HG03432 (cell line): ENCODE measurements around the gene MOSMO.
"Not testable (repeated sequence)": the region's sequence is repeated elsewhere in the genome, so short reads cannot be mapped to it uniquely, and the experiment has no call there.

Experiments used
- ATAC-seq: cut with Tn5 transposase; IDR thresholded peaks from one replicate; pipeline ENCODE4 v1.9.1; 2021; ENCODE audit warnings: mild to moderate bottlenecking, moderate library complexity; ENCODE audit not compliant: unreplicated experiment

Gene MOSMO

DNA sequence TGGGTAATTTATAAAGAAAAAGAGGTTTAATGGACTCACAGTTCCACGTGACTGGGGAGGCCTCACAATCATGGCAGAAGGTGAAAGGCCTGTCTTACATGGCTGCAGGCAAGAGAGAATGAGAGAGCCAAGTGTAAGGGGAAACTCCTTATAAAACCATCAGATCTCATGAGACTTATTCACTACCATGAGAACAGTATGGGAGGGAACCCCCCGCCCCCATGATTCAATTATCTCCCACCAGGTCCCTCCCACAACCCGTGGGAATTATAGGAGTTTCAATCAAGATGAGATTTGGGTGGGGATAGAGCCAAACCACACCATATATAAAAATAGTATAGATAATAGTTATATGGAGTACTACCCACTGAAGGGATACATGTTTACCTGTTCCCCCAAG, 36.0 kb downstream of the MOSMO start:
- ATAC-seq = not testable (repeated sequence)

DNA sequence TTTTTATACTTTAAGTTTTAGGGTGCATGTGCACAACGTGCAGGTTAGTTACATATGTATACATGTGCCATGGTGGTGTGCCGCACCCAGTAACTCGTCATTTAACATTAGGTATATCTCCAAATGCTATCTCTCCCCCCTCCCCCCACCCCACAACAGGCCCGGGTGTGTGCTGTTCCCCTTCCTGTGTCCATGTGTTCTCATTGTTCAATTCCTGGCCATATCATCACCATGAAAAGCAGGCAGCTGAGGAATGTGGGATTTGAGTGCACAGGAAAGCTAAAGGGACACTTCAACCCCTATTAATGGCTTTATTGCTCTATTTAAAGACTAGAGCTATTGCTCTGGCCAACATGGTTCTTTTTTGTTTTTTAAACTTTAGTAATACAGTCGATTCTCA, 38.0 kb downstream of the MOSMO start:
- ATAC-seq = not testable (repeated sequence)

DNA sequence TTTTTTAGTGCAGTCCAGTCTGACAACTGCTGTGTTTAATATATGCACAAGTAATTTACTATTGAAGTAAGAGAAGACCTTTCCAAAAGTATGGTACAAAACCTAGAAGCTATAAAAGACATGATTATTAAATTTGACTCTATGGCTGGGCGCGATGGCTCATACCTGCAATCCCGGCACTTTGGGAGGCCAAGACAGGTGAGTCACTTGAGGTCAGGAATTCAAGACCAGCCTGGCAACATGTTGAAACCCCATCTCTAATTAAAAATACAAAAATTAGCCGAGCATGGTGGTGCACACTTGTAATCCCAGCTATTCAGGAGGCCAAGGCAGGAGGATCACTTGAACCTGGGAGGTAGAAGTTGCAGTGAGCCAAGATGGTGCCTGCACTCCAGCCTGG, 43.1 kb downstream of the MOSMO start:
- ATAC-seq = no peak

DNA sequence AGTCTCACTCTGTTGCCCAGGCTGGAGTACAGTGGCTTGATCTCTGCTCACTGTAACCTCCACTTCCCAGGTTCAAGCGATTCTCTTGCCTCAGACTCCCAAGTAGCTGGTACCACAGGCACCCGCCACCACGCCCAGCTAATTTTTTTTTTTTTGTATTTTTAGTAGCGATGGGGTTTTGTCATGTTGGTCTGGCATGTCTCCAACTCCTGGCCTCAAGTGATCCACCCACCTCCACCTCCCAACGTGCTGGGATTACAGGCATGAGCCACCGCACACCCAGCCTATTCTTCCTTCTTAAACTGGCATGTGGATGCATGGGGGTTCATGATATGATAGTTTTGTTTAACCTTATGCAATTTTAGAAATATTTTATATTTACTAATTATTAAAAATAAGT, 45.1 kb downstream of the MOSMO start:
- no peak for ATAC-seq

DNA sequence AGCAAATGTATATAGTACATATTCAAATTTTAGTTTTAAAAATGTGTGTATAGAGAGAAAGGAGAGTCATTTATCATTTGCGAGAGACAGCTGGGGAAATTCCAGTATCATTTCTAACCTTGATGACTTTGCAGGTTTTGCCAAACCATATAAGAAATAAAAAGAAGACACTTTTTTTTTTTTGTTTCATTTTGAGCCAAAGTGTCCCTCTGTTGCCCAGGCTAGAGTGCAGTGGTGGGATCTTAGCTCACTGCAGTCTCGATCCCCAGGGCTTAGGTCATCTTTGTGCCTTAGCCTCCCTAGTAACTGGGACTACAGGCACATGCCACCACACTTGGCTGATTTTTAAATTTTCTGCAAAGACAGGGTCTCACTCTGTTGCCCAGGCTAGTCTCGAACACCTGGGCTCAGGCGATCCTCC, 46.0 kb downstream of the MOSMO start:
- no peak for ATAC-seq

DNA sequence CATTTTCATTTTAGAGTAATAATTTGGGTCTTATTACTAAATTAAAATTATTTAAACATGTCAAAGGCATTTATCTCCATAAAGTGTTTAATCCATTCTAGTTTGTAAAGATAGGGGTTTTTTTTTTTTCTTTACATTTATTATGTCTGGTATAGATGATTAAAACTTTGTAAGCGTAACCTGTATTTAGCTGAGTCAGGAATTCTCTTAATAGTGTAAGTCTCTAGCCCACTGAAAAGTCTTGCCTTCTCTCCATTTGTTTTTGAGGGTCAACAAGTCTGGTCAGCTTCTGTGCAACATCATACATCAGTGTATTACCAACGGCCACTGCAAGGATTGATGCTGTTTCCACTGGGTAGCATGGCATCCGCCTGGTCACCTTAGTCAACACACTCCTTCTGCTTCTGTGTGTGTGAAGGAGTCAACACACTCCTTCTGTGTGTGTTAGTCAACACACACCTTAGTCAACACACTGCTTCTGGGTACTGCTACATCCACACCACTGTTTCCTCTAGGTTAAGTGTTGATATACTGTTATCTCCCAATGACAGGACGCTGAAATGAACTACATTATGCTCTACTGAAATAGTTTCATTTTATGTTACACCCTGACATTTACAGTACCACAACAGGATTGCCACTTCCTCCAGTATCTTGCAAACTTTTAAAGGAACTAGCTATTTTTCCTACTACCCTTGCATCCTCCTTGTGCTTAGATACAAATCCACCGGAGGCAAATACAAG, 47.1 kb downstream of the MOSMO start:
- no peak for ATAC-seq

DNA sequence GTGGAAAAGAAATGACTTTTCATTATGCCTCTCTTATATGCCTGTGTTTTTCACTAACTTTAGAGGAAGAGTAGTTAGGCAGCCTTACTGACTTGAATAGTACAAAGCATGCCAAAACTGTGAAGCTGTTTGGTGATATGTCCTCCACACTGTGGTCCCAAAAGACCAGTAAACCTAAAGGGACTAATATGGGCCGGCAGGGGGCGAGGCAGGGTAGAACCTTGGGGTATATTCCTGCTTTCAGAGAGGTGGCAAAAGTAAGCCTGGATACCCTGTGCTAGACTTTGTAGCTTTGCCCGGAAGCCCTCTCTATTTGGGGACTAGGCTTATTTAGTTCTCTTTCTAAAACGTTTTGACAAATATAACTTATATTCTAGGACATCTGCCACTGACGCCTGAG, 48.0 kb downstream of the MOSMO start:
- no peak for ATAC-seq

DNA sequence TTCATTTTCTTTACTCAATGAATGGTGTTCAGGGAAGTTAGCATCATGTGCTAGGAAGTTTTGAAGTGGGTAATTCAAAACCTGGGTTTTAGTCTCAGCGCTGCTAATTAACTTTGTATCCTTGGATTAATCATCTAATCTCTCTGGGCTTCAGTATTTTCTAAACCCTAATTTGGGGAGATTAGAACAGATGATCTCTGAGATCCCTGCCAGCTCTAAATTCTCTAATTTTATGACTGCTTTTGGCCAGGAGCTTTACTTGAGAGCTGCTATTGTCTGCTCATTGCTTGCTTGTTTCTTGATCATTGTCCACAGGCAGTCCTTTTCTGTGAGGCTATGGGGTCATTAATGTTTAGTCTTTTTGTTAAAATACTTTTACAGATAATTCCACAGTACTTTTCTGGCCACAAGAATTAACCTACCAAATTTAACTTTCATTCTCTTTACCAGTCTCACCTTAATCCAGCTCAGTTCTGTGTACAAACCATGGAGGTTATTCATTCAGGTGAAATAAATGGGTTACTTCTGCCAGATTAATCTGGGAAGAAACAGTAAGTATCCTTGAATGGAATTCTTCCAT, 56.1 kb downstream of the MOSMO start:
- ATAC-seq = no peak

DNA sequence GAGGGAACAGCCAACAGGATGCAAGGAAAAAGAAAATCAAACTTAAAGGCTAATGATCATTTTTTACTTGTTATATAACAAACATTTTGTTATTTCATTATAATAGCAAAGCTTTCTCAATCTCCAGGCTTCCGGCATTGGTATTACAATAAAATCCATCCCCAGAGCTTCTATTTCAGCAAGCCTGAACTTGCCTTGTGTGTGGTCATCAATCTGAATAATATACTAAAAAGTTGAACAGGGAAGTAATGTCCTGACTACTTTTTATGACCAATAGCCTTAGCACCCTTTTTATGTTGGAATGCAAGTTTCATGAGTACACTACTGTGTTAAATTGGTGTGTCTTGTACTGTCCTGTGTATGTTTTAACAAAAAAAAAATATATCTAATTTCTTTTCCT, 57.3 kb downstream of the MOSMO start:
- ATAC-seq = no peak

DNA sequence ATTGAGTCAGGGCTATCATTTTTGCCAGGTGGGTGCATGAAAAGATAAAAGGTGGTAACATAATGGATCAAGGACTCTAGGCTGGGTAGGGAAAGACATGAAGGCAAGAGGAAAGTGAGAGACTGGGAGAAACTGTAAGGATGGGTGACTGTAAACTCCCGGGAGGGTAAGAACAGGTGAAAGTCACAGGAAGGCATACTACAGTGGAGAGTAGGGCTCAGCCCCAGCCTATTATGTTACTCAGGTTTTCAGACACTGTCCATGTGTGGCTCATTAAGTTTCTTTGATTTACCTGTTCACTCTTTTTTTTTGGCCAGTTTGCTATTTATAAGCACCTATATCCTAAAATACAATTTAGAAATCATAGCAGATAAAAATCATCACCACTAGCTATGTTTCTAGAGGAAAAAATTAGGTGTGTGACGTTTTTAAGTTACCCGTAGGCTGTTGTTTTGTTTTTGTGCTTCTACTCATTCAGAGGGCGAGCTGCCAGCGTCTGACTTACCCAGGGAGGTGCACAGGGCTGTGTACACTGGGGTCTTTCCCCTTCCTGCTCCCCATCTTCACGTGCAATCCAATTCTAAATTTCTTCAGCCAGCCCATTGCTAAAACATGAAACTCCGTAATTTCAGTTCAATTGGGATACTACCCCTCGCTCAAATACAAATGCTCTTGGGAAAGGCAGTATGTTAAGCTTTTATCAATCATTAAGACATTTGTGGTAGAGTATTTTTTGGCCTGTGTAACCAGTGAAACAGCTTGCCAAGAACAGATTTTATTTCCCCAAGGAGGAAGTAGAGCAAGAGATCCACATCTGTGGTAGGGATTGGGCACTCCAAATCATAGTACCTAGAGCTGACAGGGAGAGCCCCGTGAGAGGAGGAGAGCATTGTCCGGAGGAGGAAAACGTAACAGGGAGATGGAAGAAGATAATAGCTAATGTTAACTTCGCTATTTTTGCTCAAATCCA, 62.7 kb downstream of the MOSMO start:
- no peak for ATAC-seq

DNA sequence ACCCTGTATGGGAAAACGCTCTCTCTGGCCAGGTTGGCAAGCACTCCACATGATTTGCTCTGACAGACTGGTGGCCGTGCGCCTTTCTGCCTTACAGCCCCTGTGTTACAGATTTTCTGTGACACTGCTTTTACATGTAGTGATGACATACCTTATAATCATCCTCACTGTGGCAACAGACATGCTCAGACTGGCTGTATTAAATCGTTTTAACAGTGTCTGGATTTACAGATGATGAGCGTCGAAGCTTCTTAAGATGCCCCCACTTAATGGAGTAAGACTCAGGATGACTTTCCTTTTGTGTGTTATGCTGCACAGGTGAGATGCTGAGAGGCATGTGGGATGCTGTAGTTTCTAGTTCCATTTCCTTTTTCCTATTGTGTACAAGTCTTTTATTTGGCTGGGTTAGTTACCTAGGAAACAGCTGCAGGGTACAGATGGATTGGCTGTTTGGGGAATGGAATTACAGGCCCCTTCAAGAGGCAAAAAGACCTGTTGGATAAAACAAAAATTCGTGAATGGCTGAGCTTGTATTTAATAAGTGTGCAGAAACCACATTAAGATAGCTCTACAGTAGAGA, 63.5 kb downstream of the MOSMO start:
- no peak for ATAC-seq

DNA sequence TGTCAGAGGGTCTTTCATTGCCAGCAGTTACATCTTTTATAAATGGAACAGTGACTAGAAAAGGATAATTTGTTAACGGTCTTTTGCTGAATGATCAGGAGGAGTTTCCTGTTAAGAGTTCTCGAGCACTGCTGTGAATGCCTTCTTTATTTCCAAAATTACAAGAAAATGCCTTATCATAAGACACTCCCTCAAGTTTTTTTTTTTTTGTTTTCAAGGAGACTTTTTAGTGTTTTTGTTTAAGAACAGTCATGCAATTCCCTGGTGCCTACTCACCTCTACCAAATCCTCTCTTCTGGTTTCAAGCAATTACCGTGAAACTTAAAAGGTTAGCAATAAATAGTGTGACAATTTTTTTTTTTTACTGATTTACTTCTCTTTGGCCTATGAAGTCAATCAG, 65.4 kb downstream of the MOSMO start:
- ATAC-seq = no peak

DNA sequence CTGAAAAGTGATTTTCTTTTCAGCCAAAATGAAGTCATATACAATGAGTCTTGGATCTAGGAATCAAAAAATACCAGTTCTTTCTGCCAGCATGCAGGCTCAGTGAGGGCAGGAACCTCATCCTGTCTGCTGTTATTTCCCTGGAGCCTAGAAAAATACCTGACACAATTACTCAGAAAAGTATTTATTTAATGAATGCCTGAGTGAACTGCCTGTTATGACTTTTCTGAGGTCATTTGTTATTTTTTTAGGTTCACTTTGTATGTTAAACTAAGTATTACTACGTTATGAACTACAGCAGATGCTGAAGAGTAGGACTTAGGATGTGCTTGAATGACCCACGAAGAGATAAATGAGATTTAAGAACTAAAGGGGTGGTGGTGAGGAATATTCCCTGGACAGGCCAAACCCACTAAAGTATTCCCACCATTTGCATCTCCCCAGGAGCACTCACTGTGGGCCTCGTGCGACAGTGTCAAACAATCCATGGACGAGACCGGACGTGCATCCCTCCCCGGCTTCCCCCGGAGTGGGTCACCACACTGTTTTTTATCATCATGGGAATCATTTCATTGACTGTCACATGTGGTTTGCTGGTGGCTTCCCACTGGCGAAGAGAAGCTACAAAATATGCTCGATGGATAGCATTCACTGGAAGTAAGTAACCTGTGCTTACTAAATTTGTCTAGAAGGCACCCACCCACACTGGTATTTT, 67.3 kb downstream of the MOSMO start:
- no peak for ATAC-seq

DNA sequence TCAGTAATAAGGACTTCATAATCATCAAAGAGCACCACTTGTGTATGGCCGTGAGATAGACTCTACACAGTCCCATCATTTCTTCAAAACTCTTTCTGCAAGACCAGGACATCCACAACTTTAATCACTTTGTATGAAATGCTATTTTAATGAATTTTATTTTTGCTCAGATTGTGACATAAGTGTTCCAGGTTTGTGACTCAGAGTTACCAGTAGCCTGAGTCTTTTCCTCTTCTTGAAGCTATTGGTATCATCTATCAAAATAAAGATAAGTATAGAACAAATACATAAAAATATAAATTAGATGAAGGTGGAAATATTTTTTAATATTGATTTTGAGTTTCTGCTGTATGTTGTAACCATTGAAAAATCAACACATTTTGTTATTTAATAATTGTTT, 67.9 kb downstream of the MOSMO start:
- ATAC-seq = no peak

DNA sequence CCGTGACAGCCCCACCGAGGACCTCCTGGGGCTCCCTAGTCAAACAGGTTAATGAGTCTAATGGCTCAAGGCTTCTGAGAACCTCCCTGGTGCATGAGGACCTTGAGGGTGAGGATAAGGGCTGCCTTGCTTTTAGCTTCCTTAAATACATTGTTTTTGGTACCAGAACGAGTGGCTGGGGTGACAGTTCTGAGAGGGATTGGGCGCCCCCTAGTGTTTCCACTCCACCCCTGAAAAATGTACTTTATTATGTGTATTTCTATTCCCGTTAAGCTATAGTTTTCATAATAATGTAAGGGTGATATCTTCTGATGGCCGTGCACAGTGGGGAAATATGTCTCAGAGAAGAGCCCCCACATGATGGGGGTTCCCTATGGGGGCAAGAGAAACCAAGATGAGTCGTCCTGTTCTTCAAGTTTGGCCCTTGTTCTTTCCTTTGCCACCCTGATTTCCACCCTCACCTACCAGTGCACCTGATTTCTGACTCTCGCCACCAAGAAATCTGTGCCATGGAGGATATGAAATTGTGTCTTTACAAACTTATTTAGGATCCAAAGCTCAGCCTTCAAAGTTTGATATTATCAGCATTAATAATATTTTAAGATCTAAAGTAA, 69.9 kb downstream of the MOSMO start:
- no peak for ATAC-seq

DNA sequence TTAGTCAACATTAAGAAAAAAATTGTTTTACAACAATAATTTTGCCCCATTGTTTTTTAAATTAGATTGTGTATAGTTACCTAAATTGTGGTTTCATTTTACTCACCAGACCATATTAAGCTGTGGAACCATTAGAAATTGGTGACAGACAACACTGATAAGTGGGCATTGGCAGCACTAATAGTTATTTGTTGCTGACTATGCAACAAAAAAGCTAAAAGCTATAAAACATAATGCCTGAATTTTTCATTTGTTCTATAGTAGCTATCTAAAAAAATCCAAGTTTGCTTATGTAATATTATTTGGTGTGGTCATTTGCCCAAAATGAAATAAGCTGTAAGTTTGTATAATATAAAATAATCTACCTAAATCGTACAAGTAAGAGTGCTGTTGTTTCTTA, 70.7 kb downstream of the MOSMO start:
- no peak for ATAC-seq

DNA sequence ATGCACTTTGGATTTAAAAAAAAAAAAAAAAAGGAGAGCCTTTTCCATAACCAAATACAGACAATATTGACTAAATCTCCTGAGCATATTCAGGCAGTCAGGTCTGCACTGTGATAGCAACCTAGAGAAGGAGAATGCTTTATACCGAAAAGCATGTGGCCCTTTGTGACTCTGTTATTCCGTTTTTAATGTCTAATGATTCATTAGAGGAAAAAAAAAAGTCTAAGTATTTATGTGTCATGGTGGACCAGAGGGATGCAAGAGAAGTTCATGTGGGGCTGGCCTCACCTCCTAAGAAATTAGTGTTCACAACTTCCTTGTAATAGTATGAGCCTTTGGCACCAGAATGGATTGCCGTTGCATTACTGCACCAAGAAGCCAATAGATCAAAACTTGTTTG, 73.1 kb downstream of the MOSMO start:
- no peak for ATAC-seq

DNA sequence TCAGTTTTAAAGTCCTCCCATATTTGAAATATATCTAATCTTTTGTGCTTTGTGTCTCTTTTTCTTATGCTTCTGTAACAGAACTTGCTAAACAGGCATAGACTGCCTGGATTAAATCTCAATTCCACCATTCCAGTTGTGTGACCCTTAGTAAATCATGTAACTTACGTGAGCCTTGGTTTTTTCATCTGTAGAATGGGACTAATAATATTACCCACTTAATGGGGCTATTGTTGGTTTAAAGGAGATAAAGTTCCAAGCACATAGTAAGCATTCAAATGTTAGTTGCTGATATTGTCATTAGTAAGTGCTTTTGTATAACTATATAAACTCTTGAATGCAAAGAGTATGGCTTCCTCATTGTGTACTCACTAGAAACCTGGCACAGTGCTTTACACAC, 78.5 kb downstream of the MOSMO start:
- no peak for ATAC-seq

DNA sequence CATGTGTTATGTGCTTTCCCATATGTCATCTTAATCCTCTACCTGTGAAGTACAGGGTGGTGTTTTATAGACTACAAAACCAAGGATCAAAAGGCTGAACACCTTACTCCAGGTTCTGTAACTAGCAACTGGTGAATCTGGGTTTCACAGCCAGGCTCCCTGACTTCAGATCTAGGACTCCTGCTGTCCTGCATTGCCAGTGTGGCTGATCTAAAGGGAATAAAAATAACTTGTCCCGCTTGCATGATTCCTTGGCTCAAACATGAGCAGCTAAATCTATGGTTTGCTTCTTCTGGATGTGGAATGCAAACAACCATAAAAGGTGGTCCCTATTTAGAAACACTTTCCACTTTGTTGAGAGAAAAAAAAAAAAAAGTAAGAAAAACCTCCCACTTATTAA, 80.7 kb downstream of the MOSMO start:
- ATAC-seq = no peak

DNA sequence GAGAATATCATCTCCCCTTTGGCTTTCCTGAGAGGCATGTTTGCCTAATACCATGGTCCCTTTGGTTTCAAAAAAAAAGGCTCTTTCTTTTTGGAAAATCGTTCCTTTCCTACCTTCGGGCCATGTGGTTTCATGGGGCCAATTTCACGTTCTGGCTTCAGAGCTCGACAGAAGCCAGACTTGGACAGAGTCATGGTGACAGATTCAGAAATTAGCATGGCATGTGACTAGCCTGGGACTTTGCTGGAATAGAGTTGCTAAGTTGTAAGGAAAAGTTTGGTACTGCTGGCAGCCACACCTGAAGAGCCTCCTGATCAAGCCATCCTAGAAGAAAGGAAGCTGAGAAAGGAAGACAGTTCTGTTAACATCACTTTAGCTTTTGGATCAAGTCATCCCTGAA, 82.0 kb downstream of the MOSMO start:
- ATAC-seq = no peak
